ENCODE data around the gene CHRM5.
"Not testable (repeated sequence)": the region's sequence is repeated elsewhere in the genome, so short reads cannot be mapped to it uniquely, and the experiment has no call there.

The CHRM5 gene

GRCh38 chr15:34046471-34047145 is 78.3 kb downstream of the CHRM5 start:
- DNase-seq = no peak

- no peak for DNase-seq
These were observed 79.8 kb downstream of the CHRM5 start for GRCh38 chr15:34047893-34048775.

- no peak for DNase-seq
These were observed 80.8 kb downstream of the CHRM5 start for GRCh38 chr15:34049112-34049511.

GRCh38 chr15:34050385-34050784 is 82.1 kb downstream of the CHRM5 start:
- DNase-seq = not testable (repeated sequence)

- no peak for DNase-seq
These were observed 85.9 kb downstream of the CHRM5 start for GRCh38 chr15:34054081-34054707.

- DNase-seq = no peak
These were observed 87.7 kb downstream of the CHRM5 start for GRCh38 chr15:34055868-34056595.

- no peak for DNase-seq
These were observed 88.6 kb downstream of the CHRM5 start for GRCh38 chr15:34056911-34057310.

GRCh38 chr15:34059476-34059875 is 91.2 kb downstream of the CHRM5 start:
- no peak for DNase-seq

GRCh38 chr15:34059946-34060345 is 91.6 kb downstream of the CHRM5 start:
- no peak for DNase-seq

GRCh38 chr15:34064438-34064837 is 96.1 kb downstream of the CHRM5 start:
- no peak for DNase-seq

GRCh38 chr15:34065261-34065660 is 97.0 kb downstream of the CHRM5 start:
- DNase-seq = no peak

GRCh38 chr15:34065941-34066340 is 97.6 kb downstream of the CHRM5 start:
- DNase-seq = no peak

- DNase-seq = no peak
These were observed 101.7 kb downstream of the CHRM5 start for GRCh38 chr15:34070003-34070402.

- no peak for DNase-seq
These were observed 108.5 kb downstream of the CHRM5 start for GRCh38 chr15:34076785-34077184.

- DNase-seq = no peak
These were observed 110.6 kb downstream of the CHRM5 start for GRCh38 chr15:34078900-34079299.

- no peak for DNase-seq
These were observed 111.6 kb downstream of the CHRM5 start for GRCh38 chr15:34079904-34080303.

- no peak for DNase-seq
These were observed 115.8 kb downstream of the CHRM5 start for GRCh38 chr15:34084086-34084485.

- no peak for DNase-seq
These were observed 117.4 kb downstream of the CHRM5 start for GRCh38 chr15:34085746-34086145.

- no peak for DNase-seq
These were observed 131.6 kb downstream of the CHRM5 start for GRCh38 chr15:34099914-34100313.

GRCh38 chr15:34101366-34102174 is 133.3 kb downstream of the CHRM5 start, which contains the start of the genes EMC7 and PGBD4:
Gene EMC7, minus strand, starts transcription at chr15:34101862. Its CDS starts 23 bp downstream, at chr15:34101839.
Gene PGBD4, plus strand, starts transcription at chr15:34102083. Its CDS starts 449 bp downstream, at chr15:34102532.
- peak; percentile 100 for DNase-seq

GRCh38 chr15:34102175-34102925 is 134.1 kb downstream of the CHRM5 start:
- no peak for DNase-seq
